HepG2 (cell line): ENCODE data around the gene RELL2. TPM values are rescaled to one million over a fixed set of nuclear protein-coding genes. Genes with fewer than 3 reads are reported as not detected.

ENCODE experiments used
- AHDC1 ChIP-seq: sonication (generic); formaldehyde crosslinking; IDR thresholded peaks from 2 replicates; pipeline ENCODE4 v1.5.1; 2020; ENCODE audit warnings: mild to moderate bottlenecking, missing genetic modification reagents, borderline replicate concordance
- GRHL1 ChIP-seq: sonication (generic); formaldehyde crosslinking; conservative IDR thresholded peaks from 2 replicates; pipeline ENCODE4 v1.8.0; 2022; ENCODE audit warnings: missing genetic modification reagents
- HDAC6 ChIP-seq: fragments of 200-600 bp; sonication (generic); IDR thresholded peaks from 2 replicates; pipeline ENCODE4 v1.7.0; 2017; ENCODE audit warnings: mild to moderate bottlenecking, antibody characterized with exemption, low read length, low read depth
- MAFK ChIP-seq, 2 experiments: IDR thresholded peaks in 1 of 2; conservative IDR thresholded peaks in 1 of 2; 2 replicates each; pipeline ENCODE4 v1.6.1; 2011; ENCODE audit warnings: improper control_type of control experiment in 2 of 2, low read length in 2 of 2
- NCOR1 ChIP-seq: fragments of 200-600 bp; sonication (generic); IDR thresholded peaks from 2 replicates; pipeline ENCODE4 v1.7.0; 2017; ENCODE audit warnings: antibody characterized with exemption, low read length, borderline replicate concordance
- NFATC3 ChIP-seq: sonication (generic); formaldehyde crosslinking; IDR thresholded peaks from 2 replicates; pipeline ENCODE4 v1.5.1; 2020; ENCODE audit warnings: mild to moderate bottlenecking, missing genetic modification reagents
- RBFOX2 ChIP-seq: fragments of 200-400 bp; formaldehyde crosslinking; IDR thresholded peaks from 2 replicates; pipeline ENCODE4 v1.6.1; 2017; ENCODE audit warnings: low read depth, mild to moderate bottlenecking, low read length
- SMARCC2 ChIP-seq: fragments of 450-650 bp; IDR thresholded peaks from 2 replicates; pipeline ENCODE4 v1.6.1; 2017; ENCODE audit warnings: antibody characterized with exemption, mild to moderate bottlenecking
- polyA plus RNA-seq, 8 experiments: library from polyadenylated mRNA; depleted of rRNA in 3 of 8; stranded (reverse) in 7 of 8; unstranded in 1 of 8; fragments of >200 nt; fragmentation: Illumina TruSeq in 4 of 8; extraction: Trizol in 4 of 8; gene quantifications; 2 replicates each; pipeline versions ENCODE4 v1.2.1 to v1.2.3, GENCODE V29; 2011 to 2016; ENCODE audit warnings: low read depth in 4 of 8, missing spikeins in 1 of 8, mixed read lengths in 1 of 8; ENCODE audit not compliant: insufficient read depth in 1 of 8
- total RNA-seq, 5 experiments: library from RNA; depleted of rRNA; stranded (reverse); fragments of >200 nt; fragmentation: Illumina TruSeq; extraction: Trizol; gene quantifications; 2 replicates each; pipeline ENCODE4 v1.2.3, GENCODE V29; 2016; ENCODE audit warnings: low read depth in 1 of 5

The RELL2 gene
- total and polyA plus RNA-seq, 2 of the 13 experiments (the other 11 are each of a cell fraction or from before 2014, with no cell fraction given) = 6.4 to 8.3 TPM

- TF ChIP-seq AHDC1 (CRISPR knock-in tag) = no peak
- no peak for TF ChIP-seq HDAC6
- TF ChIP-seq RBFOX2 = no peak
- TF ChIP-seq MAFK (conservative IDR thresholded peaks at IDR 0.05 in 1 of 2, IDR thresholded peaks at IDR 0.05 in 1 of 2; ENCODE audit: low read length in 2 of 2) = no peak
- no peak for TF ChIP-seq SMARCC2
- no peak for TF ChIP-seq NCOR1
- no peak for TF ChIP-seq GRHL1 (CRISPR knock-in tag)
- TF ChIP-seq NFATC3 (CRISPR knock-in tag) = no peak
Measured at GRCh38 chr5:141597394-141597793, 39.4 kb upstream of the RELL2 start (continued).
